GM12878 (cell line): Measurements from ENCODE around the gene TRIM47.

ENCODE experiments used
- BCL11A ChIP-seq: IDR thresholded peaks from 2 replicates; pipeline ENCODE4 v1.6.1; 2011; ENCODE audit warnings: low read depth, low read length
- CBFB ChIP-seq: IDR thresholded peaks from 2 replicates; pipeline ENCODE4 v1.6.1; 2016; ENCODE audit warnings: antibody characterized with exemption, low read depth
- CREB1 ChIP-seq: IDR thresholded peaks from 2 replicates; pipeline ENCODE4 v1.6.1; 2012; ENCODE audit warnings: low read depth, mild to moderate bottlenecking, inconsistent platforms
- EZH2 ChIP-seq: IDR thresholded peaks from 2 replicates; pipeline ENCODE4 v1.6.1; 2012; ENCODE audit warnings: low read depth, mild to moderate bottlenecking, control low read depth, inconsistent platforms, low read length, borderline replicate concordance; ENCODE audit not compliant: control insufficient read depth
- HCFC1 ChIP-seq: fragments of 150-350 bp; IDR thresholded peaks from 2 replicates; pipeline ENCODE4 v1.6.1; 2014; ENCODE audit warnings: low read length
- POLR2A ChIP-seq: IDR thresholded peaks from 2 replicates; pipeline ENCODE4 v1.6.1; 2011; ENCODE audit warnings: low read depth, mild to moderate bottlenecking, low read length
- TF ChIP-seq, protein P1 (sequence below): fragments of 450-650 bp; formaldehyde crosslinking; IDR thresholded peaks from 2 replicates; pipeline ENCODE4 v1.4.0; 2020; ENCODE audit warnings: mild to moderate bottlenecking, moderate library complexity
- TF ChIP-seq, protein P2 (sequence below): fragments of 450-650 bp; IDR thresholded peaks from 2 replicates; pipeline ENCODE4 v1.6.1; 2017; ENCODE audit warnings: mild to moderate bottlenecking, low read depth, inconsistent platforms; ENCODE audit not compliant: poor library complexity, severe bottlenecking

DNA sequence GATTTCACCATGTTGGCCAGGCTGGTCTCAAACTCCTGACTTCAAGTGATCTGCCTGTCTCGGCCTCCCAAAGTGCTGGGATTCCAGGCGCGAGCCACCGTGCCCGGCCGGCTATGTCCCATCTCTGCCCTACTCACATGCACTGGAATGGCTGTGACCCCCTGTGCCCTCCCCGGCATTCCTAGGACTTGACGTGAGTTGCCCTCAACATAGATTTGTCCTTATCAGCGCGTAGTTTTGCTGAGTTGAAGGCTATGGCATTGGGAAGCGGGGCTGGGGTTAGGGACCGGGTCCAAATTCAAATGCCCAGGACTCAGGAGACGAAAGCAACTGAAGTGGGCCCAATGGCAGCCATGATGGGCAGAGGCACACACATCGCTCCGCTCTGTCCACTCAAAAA is 40.0 kb downstream of the TRIM47 start:
- TF ChIP-seq HCFC1 (no peak), EZH2 (no peak), BCL11A (no peak), CBFB (no peak), POLR2A (no peak), CREB1 (no peak)
- TF ChIP-seq, protein P1, sequence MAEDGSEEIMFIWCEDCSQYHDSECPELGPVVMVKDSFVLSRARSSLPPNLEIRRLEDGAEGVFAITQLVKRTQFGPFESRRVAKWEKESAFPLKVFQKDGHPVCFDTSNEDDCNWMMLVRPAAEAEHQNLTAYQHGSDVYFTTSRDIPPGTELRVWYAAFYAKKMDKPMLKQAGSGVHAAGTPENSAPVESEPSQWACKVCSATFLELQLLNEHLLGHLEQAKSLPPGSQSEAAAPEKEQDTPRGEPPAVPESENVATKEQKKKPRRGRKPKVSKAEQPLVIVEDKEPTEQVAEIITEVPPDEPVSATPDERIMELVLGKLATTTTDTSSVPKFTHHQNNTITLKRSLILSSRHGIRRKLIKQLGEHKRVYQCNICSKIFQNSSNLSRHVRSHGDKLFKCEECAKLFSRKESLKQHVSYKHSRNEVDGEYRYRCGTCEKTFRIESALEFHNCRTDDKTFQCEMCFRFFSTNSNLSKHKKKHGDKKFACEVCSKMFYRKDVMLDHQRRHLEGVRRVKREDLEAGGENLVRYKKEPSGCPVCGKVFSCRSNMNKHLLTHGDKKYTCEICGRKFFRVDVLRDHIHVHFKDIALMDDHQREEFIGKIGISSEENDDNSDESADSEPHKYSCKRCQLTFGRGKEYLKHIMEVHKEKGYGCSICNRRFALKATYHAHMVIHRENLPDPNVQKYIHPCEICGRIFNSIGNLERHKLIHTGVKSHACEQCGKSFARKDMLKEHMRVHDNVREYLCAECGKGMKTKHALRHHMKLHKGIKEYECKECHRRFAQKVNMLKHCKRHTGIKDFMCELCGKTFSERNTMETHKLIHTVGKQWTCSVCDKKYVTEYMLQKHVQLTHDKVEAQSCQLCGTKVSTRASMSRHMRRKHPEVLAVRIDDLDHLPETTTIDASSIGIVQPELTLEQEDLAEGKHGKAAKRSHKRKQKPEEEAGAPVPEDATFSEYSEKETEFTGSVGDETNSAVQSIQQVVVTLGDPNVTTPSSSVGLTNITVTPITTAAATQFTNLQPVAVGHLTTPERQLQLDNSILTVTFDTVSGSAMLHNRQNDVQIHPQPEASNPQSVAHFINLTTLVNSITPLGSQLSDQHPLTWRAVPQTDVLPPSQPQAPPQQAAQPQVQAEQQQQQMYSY (CRISPR knock-in tag): no peak
- TF ChIP-seq, protein P2, sequence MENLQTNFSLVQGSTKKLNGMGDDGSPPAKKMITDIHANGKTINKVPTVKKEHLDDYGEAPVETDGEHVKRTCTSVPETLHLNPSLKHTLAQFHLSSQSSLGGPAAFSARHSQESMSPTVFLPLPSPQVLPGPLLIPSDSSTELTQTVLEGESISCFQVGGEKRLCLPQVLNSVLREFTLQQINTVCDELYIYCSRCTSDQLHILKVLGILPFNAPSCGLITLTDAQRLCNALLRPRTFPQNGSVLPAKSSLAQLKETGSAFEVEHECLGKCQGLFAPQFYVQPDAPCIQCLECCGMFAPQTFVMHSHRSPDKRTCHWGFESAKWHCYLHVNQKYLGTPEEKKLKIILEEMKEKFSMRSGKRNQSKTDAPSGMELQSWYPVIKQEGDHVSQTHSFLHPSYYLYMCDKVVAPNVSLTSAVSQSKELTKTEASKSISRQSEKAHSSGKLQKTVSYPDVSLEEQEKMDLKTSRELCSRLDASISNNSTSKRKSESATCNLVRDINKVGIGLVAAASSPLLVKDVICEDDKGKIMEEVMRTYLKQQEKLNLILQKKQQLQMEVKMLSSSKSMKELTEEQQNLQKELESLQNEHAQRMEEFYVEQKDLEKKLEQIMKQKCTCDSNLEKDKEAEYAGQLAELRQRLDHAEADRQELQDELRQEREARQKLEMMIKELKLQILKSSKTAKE: no peak
